PC-9 (cell line): ENCODE measurements around the gene DVL1. TPM values are rescaled to one million over a fixed set of nuclear protein-coding genes. Genes with fewer than 3 reads are reported as not detected.
"Not testable (repeated sequence)": the region's sequence is repeated elsewhere in the genome, so short reads cannot be mapped to it uniquely, and the experiment has no call there.

ENCODE experiments used
- BruUV-seq: library from RNA; stranded (reverse); fragments of 400-500 nt; replicated peaks from 2 replicates; lab custom pipeline; 2021; lab: Mats Ljungman, UMichigan
- CTCF ChIA-PET: fragments of 300-600 bp; sonication (Branson Sonifier 250); formaldehyde crosslinking; loops from one replicate; lab custom pipeline; 2022; ENCODE audit warnings: antibody characterized with exemption; lab: Charles Lee
- POLR2A ChIA-PET: fragments of 300-600 bp; sonication (Branson Sonifier 250); formaldehyde crosslinking; loops from one replicate; lab custom pipeline; 2022; ENCODE audit warnings: antibody characterized with exemption; ENCODE audit not compliant: unreplicated experiment; lab: Charles Lee
- DNase-seq, 2 experiments: peaks; one replicate each; pipeline versions ENCODE4 v3.0.0 to v3.0.0-alpha.2; 2015 to 2022; ENCODE audit warnings: mixed read lengths in 1 of 2
- H2AFZ ChIP-seq: fragments of 200-600 bp; sonication (generic); 2 replicates; pipeline ENCODE4 v1.8.1; 2017; ENCODE audit warnings: antibody characterized with exemption
- H3F3A ChIP-seq: fragments of 200-600 bp; sonication (generic); 2 replicates; pipeline ENCODE4 v1.8.1; 2017; ENCODE audit warnings: antibody characterized with exemption, mild to moderate bottlenecking, low read depth; ENCODE audit not compliant: insufficient read depth
- H3K27ac ChIP-seq: fragments of 200-600 bp; sonication (generic); 2 replicates; pipeline ENCODE4 v1.6.1; 2016; ENCODE audit warnings: mixed run types
- H3K27me3 ChIP-seq: fragments of 200-600 bp; sonication (generic); 2 replicates; pipeline ENCODE4 v1.6.1; 2016; ENCODE audit warnings: low read depth, mixed run types; ENCODE audit not compliant: insufficient read depth
- H3K36me3 ChIP-seq: fragments of 200-600 bp; sonication (generic); 2 replicates; pipeline ENCODE4 v1.6.1; 2016; ENCODE audit warnings: low read depth, mixed run types
- H3K4me1 ChIP-seq: fragments of 200-600 bp; sonication (generic); replicated peaks from 2 replicates; pipeline ENCODE4 v1.6.1; 2016; ENCODE audit warnings: mixed run types; ENCODE audit not compliant: insufficient read depth
- H3K4me2 ChIP-seq: fragments of 200-600 bp; sonication (generic); 2 replicates; pipeline ENCODE4 v1.6.1; 2017; ENCODE audit warnings: mixed run types
- H3K4me3 ChIP-seq: fragments of 200-600 bp; sonication (generic); 2 replicates; pipeline ENCODE4 v1.6.1; 2016; ENCODE audit warnings: mixed run types
- H3K79me2 ChIP-seq: fragments of 200-600 bp; sonication (generic); 2 replicates; pipeline ENCODE4 v1.6.1; 2017; ENCODE audit warnings: low read depth, mixed run types
- H3K9me2 ChIP-seq: fragments of 200-600 bp; sonication (generic); 2 replicates; pipeline ENCODE4 v1.8.1; 2017; ENCODE audit warnings: mild to moderate bottlenecking; ENCODE audit not compliant: insufficient read depth
- H3K9me3 ChIP-seq: fragments of 200-600 bp; sonication (generic); 2 replicates; pipeline ENCODE4 v1.8.1; 2016; ENCODE audit warnings: low read depth; ENCODE audit not compliant: insufficient read depth
- H4K20me1 ChIP-seq: fragments of 200-600 bp; sonication (generic); 2 replicates; pipeline ENCODE4 v1.8.1; 2017; ENCODE audit not compliant: insufficient read depth
- EZH2 ChIP-seq: fragments of 200-600 bp; sonication (generic); IDR thresholded peaks from 2 replicates; pipeline ENCODE4 v1.8.0; 2017; ENCODE audit warnings: antibody characterized with exemption, low read depth
- intact Hi-C: fragments of 100-400 bp; cut with micrococcal nuclease; formaldehyde crosslinking; loops from one replicate; pipeline ENCODE4 v1.10.0; 2022; ENCODE audit not compliant: unreplicated experiment
- total RNA-seq: library from RNA; stranded (reverse); gene quantifications from 2 replicates; pipeline ENCODE4 v1.2.3, GENCODE V29; 2021
- TF ChIP-seq, protein P1 (sequence below): fragments of 200-600 bp; sonication (generic); conservative IDR thresholded peaks from 2 replicates; pipeline ENCODE4 v1.6.1; 2017; ENCODE audit warnings: mixed run types, antibody characterized with exemption, mild to moderate bottlenecking, moderate library complexity

DVL1 gene
- total RNA-seq, 1 experiment from 2014 or later, result 95.8 TPM

DNA sequence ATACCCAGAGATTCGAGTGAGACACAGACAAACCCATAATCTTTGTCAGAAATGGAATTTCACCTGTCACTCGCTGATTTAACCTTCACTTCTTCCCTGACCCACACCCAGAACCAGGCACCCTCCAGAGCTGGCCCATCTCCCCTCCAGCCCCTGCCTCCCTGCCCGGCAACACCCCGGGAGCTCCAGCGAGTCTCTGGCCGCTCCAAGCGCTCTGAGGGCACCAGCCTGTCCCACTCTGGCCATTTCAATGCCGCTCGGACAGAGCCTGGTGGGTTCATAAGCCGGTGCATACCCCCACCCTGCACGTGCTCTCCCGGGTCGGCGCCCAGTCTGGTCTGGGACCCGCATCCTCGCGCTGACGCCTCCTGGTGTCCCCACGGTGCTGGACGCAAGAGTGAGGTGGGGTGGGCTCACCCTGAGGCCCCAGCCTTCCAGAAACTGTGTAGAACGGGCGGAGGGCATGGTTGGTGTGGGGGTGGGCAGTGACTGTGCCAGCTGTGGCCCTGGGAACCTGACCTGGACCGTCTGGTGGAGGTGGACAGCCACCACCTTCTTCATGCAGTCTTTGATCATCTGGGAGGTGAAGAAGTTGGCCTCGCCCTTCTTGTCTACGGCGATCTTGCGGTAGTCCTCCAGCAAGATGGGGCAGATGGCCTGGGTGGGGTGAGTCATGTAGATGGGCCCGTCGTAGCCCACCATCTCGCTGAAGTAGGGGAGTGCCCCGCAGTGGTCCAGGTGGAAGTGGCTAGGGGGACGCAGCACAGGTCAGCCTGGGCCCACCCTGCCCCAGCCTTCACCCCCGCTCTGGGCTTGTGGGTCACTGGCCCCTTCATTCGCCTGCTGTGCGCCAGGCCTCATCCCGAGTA is 30.2 kb downstream of the DVL1 start:
- Histone ChIP-seq H3K4me2 (peak overlapping the region; percentile 43; the same call in 1 of the 2 replicates), H3F3A (peaks cover 43% of the 10 kb centered on the region), H3K27ac (0 out of 2 replicates have a peak overlapping the region, but pooled peaks have one; percentile 23), H3K36me3 (0 out of 2 replicates have a peak, but pooled peaks cover 5% of the 10 kb centered on the region), H2AFZ (no peak overlapping the region), H4K20me1 (peaks cover 59% of the 10 kb centered on the region), H3K27me3 (no peaks in the 10 kb centered on the region), H3K4me1 (peaks cover 23% of the 10 kb centered on the region), H3K9me3 (no peaks in the 10 kb centered on the region), H3K79me2 (peaks cover 70% of the 10 kb centered on the region), H3K4me3 (no peak overlapping the region), H3K9me2 (no peaks in the 10 kb centered on the region)
- ChIA-PET CTCF (no interaction called here), POLR2A (no interaction called here)
- TF ChIP-seq, protein P1, sequence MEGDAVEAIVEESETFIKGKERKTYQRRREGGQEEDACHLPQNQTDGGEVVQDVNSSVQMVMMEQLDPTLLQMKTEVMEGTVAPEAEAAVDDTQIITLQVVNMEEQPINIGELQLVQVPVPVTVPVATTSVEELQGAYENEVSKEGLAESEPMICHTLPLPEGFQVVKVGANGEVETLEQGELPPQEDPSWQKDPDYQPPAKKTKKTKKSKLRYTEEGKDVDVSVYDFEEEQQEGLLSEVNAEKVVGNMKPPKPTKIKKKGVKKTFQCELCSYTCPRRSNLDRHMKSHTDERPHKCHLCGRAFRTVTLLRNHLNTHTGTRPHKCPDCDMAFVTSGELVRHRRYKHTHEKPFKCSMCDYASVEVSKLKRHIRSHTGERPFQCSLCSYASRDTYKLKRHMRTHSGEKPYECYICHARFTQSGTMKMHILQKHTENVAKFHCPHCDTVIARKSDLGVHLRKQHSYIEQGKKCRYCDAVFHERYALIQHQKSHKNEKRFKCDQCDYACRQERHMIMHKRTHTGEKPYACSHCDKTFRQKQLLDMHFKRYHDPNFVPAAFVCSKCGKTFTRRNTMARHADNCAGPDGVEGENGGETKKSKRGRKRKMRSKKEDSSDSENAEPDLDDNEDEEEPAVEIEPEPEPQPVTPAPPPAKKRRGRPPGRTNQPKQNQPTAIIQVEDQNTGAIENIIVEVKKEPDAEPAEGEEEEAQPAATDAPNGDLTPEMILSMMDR, result no peak
- TF ChIP-seq EZH2, result no peak
- DNase-seq, result no peak
- intact Hi-C loops, result no loop called here
- BruUV-seq, result no TSS peak

DNA sequence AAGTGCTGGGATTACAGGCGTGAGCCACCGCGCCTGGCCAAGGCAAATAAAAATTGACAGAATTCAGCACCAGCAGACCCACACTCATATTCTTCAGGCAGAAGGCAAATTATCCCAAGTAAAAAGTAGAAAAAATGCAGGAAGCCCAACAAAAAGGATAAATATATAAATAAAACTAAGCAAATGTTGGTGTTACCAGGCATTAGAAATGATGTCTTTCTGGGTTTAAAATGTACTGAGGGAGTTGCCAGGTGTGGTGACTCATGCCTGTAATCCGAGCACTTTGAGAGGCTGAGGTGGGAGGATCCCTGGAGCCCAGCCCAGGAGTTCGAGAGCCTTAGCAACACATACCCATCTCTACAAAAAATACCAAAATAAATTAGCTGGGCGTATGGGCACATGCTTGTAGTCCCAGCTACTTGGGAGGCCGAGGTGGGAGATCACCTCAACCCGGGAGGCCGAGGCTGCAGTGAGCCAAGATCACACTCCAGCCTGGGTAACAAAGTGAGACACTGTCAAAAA is 31.0 kb downstream of the DVL1 start:
- Histone ChIP-seq H3K9me2 (no peaks in the 10 kb centered on the region), H3K4me3 (no peak overlapping the region), H3K9me3 (no peaks in the 10 kb centered on the region), H3F3A (peaks cover 39% of the 10 kb centered on the region), H3K4me2 (peak overlapping the region; percentile 64), H3K27ac (0 out of 2 replicates have a peak overlapping the region, but pooled peaks have one; percentile 23), H3K27me3 (no peaks in the 10 kb centered on the region), H3K36me3 (0 out of 2 replicates have a peak, but pooled peaks cover 5% of the 10 kb centered on the region), H4K20me1 (peaks cover 63% of the 10 kb centered on the region), H3K79me2 (peaks cover 65% of the 10 kb centered on the region), H2AFZ (no peak overlapping the region), H3K4me1 (peaks cover 19% of the 10 kb centered on the region)
- CTCF ChIA-PET, result interaction anchor here (0.6 kb wide), 1 partner anchor 185 kb away, joined by 7 read pairs; no protein-coding TSS in a partner anchor
- peak; percentile 86 for DNase-seq
- BruUV-seq, result no TSS peak
- no peak for TF ChIP-seq EZH2
- TF ChIP-seq, protein P1, result no peak
- POLR2A ChIA-PET, result no interaction called here
- intact Hi-C loops, result no loop called here

DNA sequence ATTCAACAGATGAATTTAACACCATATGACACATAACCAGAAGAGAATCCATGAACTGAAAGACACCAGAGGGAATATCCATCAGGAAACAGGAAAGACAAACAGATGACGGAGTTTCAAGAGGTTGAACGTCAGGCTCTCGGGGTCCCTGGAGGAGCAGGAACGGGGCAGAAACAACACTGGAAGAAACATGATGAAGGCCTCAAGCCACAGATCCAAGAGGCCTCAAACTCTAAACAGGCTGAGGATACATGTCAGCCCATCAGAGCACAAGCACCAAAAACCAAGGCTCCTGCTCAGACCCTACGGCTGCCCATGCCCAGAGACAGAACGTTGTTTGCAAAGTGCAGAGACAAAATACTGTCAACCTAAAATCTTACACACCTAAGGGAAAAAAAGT is 31.8 kb downstream of the DVL1 start:
- DNase-seq, result no peak
- no peak overlapping the region for H3K4me2 ChIP-seq
- H3K27ac ChIP-seq, result no peak overlapping the region
- H3K9me2 ChIP-seq, result no peaks in the 10 kb centered on the region
- intact Hi-C loops, result no loop called here
- peaks cover 61% of the 10 kb centered on the region for H4K20me1 ChIP-seq
- peaks cover 16% of the 10 kb centered on the region for H3K4me1 ChIP-seq
- TF ChIP-seq, protein P1, result no peak
- TF ChIP-seq EZH2, result no peak
- peaks cover 38% of the 10 kb centered on the region for H3F3A ChIP-seq
- H3K9me3 ChIP-seq, result no peaks in the 10 kb centered on the region
- POLR2A ChIA-PET, result no interaction called here
- H3K79me2 ChIP-seq, result peaks cover 59% of the 10 kb centered on the region
- BruUV-seq, result no TSS peak
- H3K36me3 ChIP-seq, result 0 out of 2 replicates have a peak, but pooled peaks cover 5% of the 10 kb centered on the region
- no peaks in the 10 kb centered on the region for H3K27me3 ChIP-seq
- H2AFZ ChIP-seq, result no peak overlapping the region
- CTCF ChIA-PET, result no interaction called here
- H3K4me3 ChIP-seq, result no peak overlapping the region

DNA sequence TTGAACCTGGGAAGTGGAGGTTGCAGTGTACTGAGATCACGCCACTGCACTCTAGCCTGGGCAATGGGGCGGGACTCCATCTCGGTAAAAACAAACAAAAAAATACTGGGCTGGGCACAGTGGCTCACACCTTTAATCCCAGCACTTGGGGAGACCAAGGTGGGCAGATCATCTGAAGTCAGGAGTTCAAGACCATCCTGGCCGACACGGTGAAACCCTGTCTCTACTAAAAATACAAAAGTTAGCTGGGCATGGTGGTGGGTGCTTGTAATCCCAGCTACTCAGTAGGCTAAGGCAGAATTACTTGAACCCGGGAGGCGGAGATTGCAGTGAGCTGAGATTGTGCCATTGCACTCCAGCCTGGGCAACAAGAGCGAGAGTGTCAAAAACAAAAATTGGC is 33.0 kb downstream of the DVL1 start:
- POLR2A ChIA-PET, H3K4me3 ChIP-seq, H3K27me3 ChIP-seq, H3K27ac ChIP-seq, CTCF ChIA-PET, H3K36me3 ChIP-seq, BruUV-seq, H3K4me2 ChIP-seq, intact Hi-C loops, DNase-seq, H2AFZ ChIP-seq, H3K9me2 ChIP-seq, H3K9me3 ChIP-seq: not testable (repeated sequence)
- Histone ChIP-seq H3F3A (peaks cover 45% of the 10 kb centered on the region), H4K20me1 (peaks cover 58% of the 10 kb centered on the region), H3K79me2 (peaks cover 48% of the 10 kb centered on the region), H3K4me1 (peaks cover 16% of the 10 kb centered on the region)
